HG03066 (cell line): ENCODE results near the gene TMC3.

Experiments
- ATAC-seq: cut with Tn5 transposase; IDR thresholded peaks from one replicate; pipeline ENCODE4 v1.9.1; 2021; ENCODE audit warnings: low read depth; ENCODE audit not compliant: unreplicated experiment

TMC3 gene

GRCh38 chr15:81326466-81327212 lies 47.4 kb downstream of the TMC3 start:
- ATAC-seq: no peak

- peak; percentile 98 for ATAC-seq
These were observed 49.8 kb downstream of the TMC3 start, which contains the start of gene STARD5 for GRCh38 chr15:81323944-81324881. Gene STARD5 (minus strand): TSS chr15:81324141. CDS start chr15:81324099, 42 bp downstream.

- no peak for ATAC-seq
These were observed 50.5 kb downstream of the TMC3 start for GRCh38 chr15:81323559-81323943.

GRCh38 chr15:81322676-81323253 lies 51.2 kb downstream of the TMC3 start:
- no peak for ATAC-seq

- no peak for ATAC-seq
These were observed 52.3 kb downstream of the TMC3 start for GRCh38 chr15:81321667-81322066.

GRCh38 chr15:81317642-81318017 lies 56.4 kb downstream of the TMC3 start:
- ATAC-seq: no peak

GRCh38 chr15:81316267-81316666 lies 57.7 kb downstream of the TMC3 start:
- no peak for ATAC-seq

- ATAC-seq: no peak
These were observed 58.4 kb downstream of the TMC3 start for GRCh38 chr15:81315452-81316175.

- ATAC-seq: no peak
These were observed 59.6 kb downstream of the TMC3 start for GRCh38 chr15:81314378-81314777.

- ATAC-seq: no peak
These were observed 60.3 kb downstream of the TMC3 start for GRCh38 chr15:81313686-81314085.

- ATAC-seq: no peak
These were observed 61.0 kb downstream of the TMC3 start for GRCh38 chr15:81312790-81313543.

GRCh38 chr15:81311752-81312464 lies 62.1 kb downstream of the TMC3 start:
- ATAC-seq: peak; percentile 51

GRCh38 chr15:81310480-81310879 lies 63.5 kb downstream of the TMC3 start:
- ATAC-seq: no peak

GRCh38 chr15:81309647-81310450 lies 64.2 kb downstream of the TMC3 start:
- no peak for ATAC-seq

- ATAC-seq: no peak
These were observed 65.8 kb downstream of the TMC3 start for GRCh38 chr15:81308260-81308659.

GRCh38 chr15:81304226-81304625 lies 69.8 kb downstream of the TMC3 start:
- no peak for ATAC-seq

- no peak for ATAC-seq
These were observed 70.5 kb downstream of the TMC3 start for GRCh38 chr15:81303244-81304225.
